Keratinocyte (primary cell): ENCODE results near the gene NRP2. TPM values are rescaled to one million over a fixed set of nuclear protein-coding genes. Genes with fewer than 3 reads are reported as not detected.
A peak's percentile ranks its signal among the peaks of the same experiment; 100 is the strongest.

Source experiments
- DNase-seq: peaks from one replicate; pipeline ENCODE4 v3.0.0-alpha.2; 2011; ENCODE audit warnings: low read depth, missing footprints, low spot score
- FAIRE-seq: peaks from 2 replicates; lab custom pipeline; 2011; peaks lifted over from hg19 to GRCh38; lab: Jason Lieb, UNC
- H2AFZ ChIP-seq: 2 replicates; pipeline ENCODE4 v1.6.0; 2012; ENCODE audit warnings: low read length, control low read depth, inconsistent platforms; ENCODE audit not compliant: control insufficient read depth
- H3K27ac ChIP-seq: 2 replicates; pipeline ENCODE4 v1.5.1; 2011; ENCODE audit warnings: low read length; ENCODE audit not compliant: control insufficient read depth, insufficient read depth
- H3K27me3 ChIP-seq: 3 replicates; pipeline ENCODE4 v1.6.0; 2011; ENCODE audit warnings: low read length; ENCODE audit not compliant: control insufficient read depth, insufficient read depth; ENCODE audit errors: extremely low read depth
- H3K36me3 ChIP-seq, 2 experiments: 2 replicates in 1 of 2; 3 replicates in 1 of 2; pipeline ENCODE4 v1.5.1; 2011; ENCODE audit warnings: low read length in 2 of 2, mild to moderate bottlenecking in 1 of 2; ENCODE audit not compliant: control insufficient read depth in 2 of 2, insufficient read depth in 2 of 2; ENCODE audit errors: extremely low read depth in 1 of 2
- H3K4me1 ChIP-seq: 3 replicates; pipeline ENCODE4 v1.5.1; 2011; ENCODE audit warnings: low read length; ENCODE audit not compliant: control insufficient read depth, insufficient read depth; ENCODE audit errors: extremely low read depth
- H3K4me2 ChIP-seq: 3 replicates; pipeline ENCODE4 v1.6.0; 2011; ENCODE audit warnings: low read depth, low read length; ENCODE audit not compliant: control insufficient read depth, insufficient read depth; ENCODE audit errors: extremely low read depth
- H3K4me3 ChIP-seq, 3 experiments: fragments of 200-600 bp in 1 of 3; sonication (generic) in 1 of 3; 2 replicates in 2 of 3; 3 replicates in 1 of 3; pipeline ENCODE4 v1.5.1; 2011 to 2016; ENCODE audit warnings: low read length in 3 of 3, mild to moderate bottlenecking in 3 of 3, control low read depth in 2 of 3, inconsistent platforms in 1 of 3, low read depth in 1 of 3, mixed read lengths in 1 of 3, mixed run types in 1 of 3, moderate library complexity in 1 of 3; ENCODE audit not compliant: control insufficient read depth in 2 of 3, insufficient read depth in 2 of 3; ENCODE audit errors: extremely low read depth in 1 of 3
- H3K79me2 ChIP-seq: 2 replicates; pipeline ENCODE4 v1.6.0; 2012; ENCODE audit warnings: low read length; ENCODE audit not compliant: control insufficient read depth, insufficient read depth
- H3K9ac ChIP-seq: 3 replicates; pipeline ENCODE4 v1.6.0; 2011; ENCODE audit warnings: low read length; ENCODE audit not compliant: control insufficient read depth, insufficient read depth; ENCODE audit errors: extremely low read depth
- H3K9me1 ChIP-seq: 3 replicates; pipeline ENCODE4 v1.6.0; 2011; ENCODE audit warnings: low read length; ENCODE audit not compliant: control insufficient read depth, insufficient read depth; ENCODE audit errors: extremely low read depth
- H3K9me3 ChIP-seq: 2 replicates; pipeline ENCODE4 v1.5.1; 2012; ENCODE audit warnings: low read depth, low read length; ENCODE audit not compliant: control insufficient read depth
- H4K20me1 ChIP-seq: 3 replicates; pipeline ENCODE4 v1.6.0; 2011; ENCODE audit warnings: low read length; ENCODE audit not compliant: control insufficient read depth, insufficient read depth; ENCODE audit errors: extremely low read depth
- EZH2 ChIP-seq: IDR thresholded peaks from one replicate; pipeline ENCODE4 v1.6.1; 2012; ENCODE audit warnings: inconsistent platforms, mild to moderate bottlenecking, low read length, moderate library complexity
- dilution Hi-C: fragments of 300-500 bp; cut with MboI; formaldehyde crosslinking; loops from one replicate; pipeline ENCODE4 v1.7.0; 2020; ENCODE audit warnings: low sequenced_read_pairs; ENCODE audit not compliant: extremely low pct_ligation_motif_present
- polyA plus RNA-seq, 5 experiments: library from polyadenylated mRNA; depleted of rRNA in 3 of 5; stranded (reverse) in 3 of 5; stranded (forward) in 1 of 5; unstranded in 1 of 5; fragments of >200 nt; gene quantifications; 1 replicate in 1 of 5; 2 replicates in 3 of 5; 3 replicates in 1 of 5; pipeline versions ENCODE4 v1.2.1 to v1.2.3, GENCODE V29; 2011 to 2012; ENCODE audit warnings: missing spikeins in 2 of 5, low read depth in 1 of 5, low replicate concordance in 1 of 5
- TF ChIP-seq, protein P1 (sequence below), 3 experiments: IDR thresholded peaks in 1 of 3; conservative IDR thresholded peaks in 1 of 3; optimal IDR thresholded peaks in 1 of 3; 2 replicates in 2 of 3; 3 replicates in 1 of 3; pipeline versions ENCODE3 to v1.5.1; 2011; ENCODE audit warnings: low read length in 3 of 3, mild to moderate bottlenecking in 3 of 3, moderate library complexity in 2 of 3, control low read depth in 1 of 3, inconsistent platforms in 1 of 3; ENCODE audit not compliant: insufficient read depth in 2 of 3; ENCODE audit errors: extremely low read depth in 1 of 3

NRP2 gene
- polyA plus RNA-seq, 1 donor (not counting 4 experiments of a cell fraction or from before 2014, with no cell fraction given), result 20.6 TPM

DNA sequence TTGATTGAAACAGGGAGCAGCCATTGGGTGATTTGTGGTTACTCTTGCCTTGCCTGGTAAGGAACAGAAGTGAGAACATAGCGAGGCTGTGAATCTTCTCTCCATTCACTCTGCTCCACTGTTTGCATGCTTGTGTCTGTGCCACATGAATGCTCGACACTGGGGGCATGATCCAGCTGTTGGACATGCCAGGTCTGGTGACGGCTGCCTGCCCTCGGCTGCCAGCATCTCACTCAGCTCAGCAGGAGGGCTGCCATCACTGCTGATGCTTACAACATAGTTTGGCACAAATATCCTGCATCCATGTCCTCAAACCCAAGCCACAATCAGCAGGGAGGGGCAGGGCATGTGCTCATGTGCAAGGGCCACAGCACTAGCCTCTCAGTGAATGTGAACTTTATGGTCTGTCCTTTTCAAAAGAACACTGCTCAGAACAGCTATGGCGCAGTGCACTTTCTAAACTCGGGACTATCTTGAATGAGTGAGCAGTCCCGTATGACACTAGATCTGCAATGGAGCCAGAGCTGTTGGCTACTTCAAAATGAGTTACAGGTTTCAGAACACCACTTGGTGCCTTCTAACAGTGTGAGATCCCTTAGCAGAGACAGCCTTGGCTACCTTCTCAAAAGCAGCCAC, 126.3 kb downstream of the NRP2 start:
- Histone ChIP-seq H3K79me2 (no peaks in the 10 kb centered on the region), H3K27ac (no peak overlapping the region), H3K4me3 (no peak overlapping the region), H2AFZ (peak overlapping the region; percentile 38), H3K4me1 (peaks cover under 1% of the 10 kb centered on the region), H3K4me2 (no peak overlapping the region), H4K20me1 (no peaks in the 10 kb centered on the region), H3K9ac (no peak overlapping the region), H3K36me3 (no peaks in the 10 kb centered on the region), H3K9me3 (no peaks in the 10 kb centered on the region), H3K27me3 (no peaks in the 10 kb centered on the region), H3K9me1 (no peaks in the 10 kb centered on the region)
- no peak for DNase-seq
- dilution Hi-C loops, result no loop called here
- no peak for TF ChIP-seq EZH2
- TF ChIP-seq, protein P1, sequence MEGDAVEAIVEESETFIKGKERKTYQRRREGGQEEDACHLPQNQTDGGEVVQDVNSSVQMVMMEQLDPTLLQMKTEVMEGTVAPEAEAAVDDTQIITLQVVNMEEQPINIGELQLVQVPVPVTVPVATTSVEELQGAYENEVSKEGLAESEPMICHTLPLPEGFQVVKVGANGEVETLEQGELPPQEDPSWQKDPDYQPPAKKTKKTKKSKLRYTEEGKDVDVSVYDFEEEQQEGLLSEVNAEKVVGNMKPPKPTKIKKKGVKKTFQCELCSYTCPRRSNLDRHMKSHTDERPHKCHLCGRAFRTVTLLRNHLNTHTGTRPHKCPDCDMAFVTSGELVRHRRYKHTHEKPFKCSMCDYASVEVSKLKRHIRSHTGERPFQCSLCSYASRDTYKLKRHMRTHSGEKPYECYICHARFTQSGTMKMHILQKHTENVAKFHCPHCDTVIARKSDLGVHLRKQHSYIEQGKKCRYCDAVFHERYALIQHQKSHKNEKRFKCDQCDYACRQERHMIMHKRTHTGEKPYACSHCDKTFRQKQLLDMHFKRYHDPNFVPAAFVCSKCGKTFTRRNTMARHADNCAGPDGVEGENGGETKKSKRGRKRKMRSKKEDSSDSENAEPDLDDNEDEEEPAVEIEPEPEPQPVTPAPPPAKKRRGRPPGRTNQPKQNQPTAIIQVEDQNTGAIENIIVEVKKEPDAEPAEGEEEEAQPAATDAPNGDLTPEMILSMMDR (optimal IDR thresholded peaks at IDR 0.05 in 1 of 3, IDR thresholded peaks at IDR 0.05 in 1 of 3, conservative IDR thresholded peaks at IDR 0.05 in 1 of 3; ENCODE audit: extremely low read depth in 1 of 3, insufficient read depth in 2 of 3, low read length in 3 of 3), result no peak
- FAIRE-seq, result peak; percentile 20

GRCh38 chr2:205811387-205811786, 129.1 kb downstream of the NRP2 start:
- no peak overlapping the region for H3K4me2 ChIP-seq
- peaks cover 9% of the 10 kb centered on the region for H3K4me1 ChIP-seq
- no peak for FAIRE-seq
- no peaks in the 10 kb centered on the region for H3K9me1 ChIP-seq
- no peaks in the 10 kb centered on the region for H4K20me1 ChIP-seq
- no peak for TF ChIP-seq EZH2
- TF ChIP-seq, protein P1 (optimal IDR thresholded peaks at IDR 0.05 in 1 of 3, IDR thresholded peaks at IDR 0.05 in 1 of 3, conservative IDR thresholded peaks at IDR 0.05 in 1 of 3; ENCODE audit: extremely low read depth in 1 of 3, insufficient read depth in 2 of 3, low read length in 3 of 3), result no peak
- no peak overlapping the region for H3K4me3 ChIP-seq
- no peak for DNase-seq
- no peak overlapping the region for H3K9ac ChIP-seq
- no peak overlapping the region for H3K27ac ChIP-seq
- no peaks in the 10 kb centered on the region for H3K9me3 ChIP-seq
- no peaks in the 10 kb centered on the region for H3K36me3 ChIP-seq
- dilution Hi-C loops, result no loop called here
- H3K27me3 ChIP-seq, result no peaks in the 10 kb centered on the region
- no peaks in the 10 kb centered on the region for H3K79me2 ChIP-seq
- no peak overlapping the region for H2AFZ ChIP-seq
